Liver (tissue), 9 donors: Measurements from ENCODE around the gene SYK. TPM values are rescaled to one million over a fixed set of nuclear protein-coding genes. Genes with fewer than 3 reads are reported as not detected.

Source experiments
- DNase-seq: peaks from one replicate; pipeline ENCODE4 v3.0.0-alpha.2; 2017; ENCODE audit warnings: low spot score
- H3K27ac ChIP-seq, 2 donors: one replicate each; pipeline ENCODE4 v1.7.0; 2013; ENCODE audit warnings: inconsistent platforms in 2 of 2, low read length in 2 of 2, control low read depth in 1 of 2, low read depth in 1 of 2, mild to moderate bottlenecking in 1 of 2
- H3K27me3 ChIP-seq, 4 donors: one replicate each; pipeline versions ENCODE4 v1.6.1 to v1.7.0; 2013; ENCODE audit warnings: low read length in 3 of 4, inconsistent platforms in 1 of 4, mild to moderate bottlenecking in 1 of 4, moderate library complexity in 1 of 4; ENCODE audit not compliant: control insufficient read depth in 4 of 4, insufficient read depth in 4 of 4
- H3K36me3 ChIP-seq, 4 donors: one replicate each; pipeline versions ENCODE4 v1.6.1 to v1.7.0; 2013; ENCODE audit warnings: low read length in 3 of 4, mild to moderate bottlenecking in 3 of 4, low read depth in 1 of 4, moderate library complexity in 1 of 4; ENCODE audit not compliant: control insufficient read depth in 4 of 4, insufficient read depth in 3 of 4
- H3K4me1 ChIP-seq, 4 donors: one replicate each; pipeline versions ENCODE4 v1.6.1 to v1.7.0; 2013; ENCODE audit warnings: low read length in 3 of 4, mild to moderate bottlenecking in 3 of 4, moderate library complexity in 1 of 4; ENCODE audit not compliant: control insufficient read depth in 4 of 4, insufficient read depth in 4 of 4
- H3K4me3 ChIP-seq, 3 donors: one replicate each; pipeline versions ENCODE4 v1.6.1 to v1.7.0; 2013; ENCODE audit warnings: low read length in 3 of 3, control low read depth in 1 of 3, low read depth in 1 of 3, mild to moderate bottlenecking in 1 of 3
- H3K9ac ChIP-seq, 2 donors: one replicate each; pipeline ENCODE4 v1.7.0; 2013; ENCODE audit warnings: low read length in 2 of 2, mild to moderate bottlenecking in 2 of 2, moderate library complexity in 2 of 2, control low read depth in 1 of 2, low read depth in 1 of 2
- H3K9me3 ChIP-seq, 4 donors: one replicate each; pipeline versions ENCODE4 v1.6.1 to v1.7.0; 2013; ENCODE audit warnings: low read length in 3 of 4; ENCODE audit not compliant: control insufficient read depth in 4 of 4
- EGR1 ChIP-seq, 2 donors: IDR thresholded peaks; 2 replicates each; pipeline ENCODE4 v1.6.1; 2016 to 2018; ENCODE audit warnings: antibody characterized with exemption in 2 of 2, low read depth in 2 of 2
- FOXA1 ChIP-seq: IDR thresholded peaks from 2 replicates; pipeline ENCODE4 v1.6.1; 2016; ENCODE audit warnings: antibody characterized with exemption
- FOXA2 ChIP-seq: IDR thresholded peaks from 2 replicates; pipeline ENCODE4 v1.6.1; 2016; ENCODE audit warnings: antibody characterized with exemption
- GABPA ChIP-seq, 2 donors: IDR thresholded peaks in 1 of 2; conservative IDR thresholded peaks in 1 of 2; 2 replicates each; pipeline ENCODE4 v1.6.1; 2016; ENCODE audit warnings: antibody characterized with exemption in 2 of 2, mild to moderate bottlenecking in 1 of 2, moderate library complexity in 1 of 2
- HNF4A ChIP-seq, 2 donors: conservative IDR thresholded peaks; 2 replicates each; pipeline ENCODE4 v1.6.1; 2016; ENCODE audit warnings: antibody characterized with exemption in 2 of 2, mild to moderate bottlenecking in 2 of 2
- JUND ChIP-seq, 2 donors: IDR thresholded peaks; 2 replicates each; pipeline ENCODE4 v1.6.1; 2016; ENCODE audit warnings: antibody characterized with exemption in 2 of 2
- NR2F2 ChIP-seq: IDR thresholded peaks from 2 replicates; pipeline ENCODE4 v1.6.1; 2016; ENCODE audit warnings: antibody characterized with exemption
- RXRA ChIP-seq, 2 donors: IDR thresholded peaks; 2 replicates each; pipeline ENCODE4 v1.6.1; 2017 to 2018; ENCODE audit warnings: antibody characterized with exemption in 2 of 2, mild to moderate bottlenecking in 1 of 2
- SP1 ChIP-seq: IDR thresholded peaks from 2 replicates; pipeline ENCODE4 v1.6.1; 2018; ENCODE audit warnings: antibody characterized with exemption, mild to moderate bottlenecking
- TAF1 ChIP-seq: conservative IDR thresholded peaks from 2 replicates; pipeline ENCODE4 v1.6.1; 2016; ENCODE audit warnings: antibody characterized with exemption, mild to moderate bottlenecking
- YY1 ChIP-seq: IDR thresholded peaks from 2 replicates; pipeline ENCODE4 v1.6.1; 2016; ENCODE audit warnings: antibody characterized with exemption, mild to moderate bottlenecking
- WGBS: extraction: QIAGEN DNeasy Blood & Tissue Kit; methylation state at CpG from one replicate; pipeline ENCODE4 v1.1.7; 2013; 5-methylcytosine and 5-hydroxymethylcytosine counted together
- polyA plus RNA-seq, 2 donors: library from polyadenylated mRNA; stranded (reverse) in 1 of 2; unstranded in 1 of 2; fragments of 200-250 nt in 1 of 2; fragments of >200 nt in 1 of 2; fragmentation: Nextera tagmentation in 1 of 2; extraction: Ambion mirVana in 1 of 2; gene quantifications; one replicate each; pipeline versions ENCODE4 v1.2.1 to v1.2.3, GENCODE V29; 2013 to 2015
- total RNA-seq, 2 donors: library from RNA; depleted of rRNA; stranded (reverse); fragments of >200 nt; gene quantifications; one replicate each; pipeline ENCODE4 v1.2.3, GENCODE V29; 2014
- TF ChIP-seq, protein P1 (sequence below): IDR thresholded peaks from 2 replicates; pipeline ENCODE4 v1.6.1; 2016; ENCODE audit warnings: antibody characterized with exemption
- TF ChIP-seq, protein P2 (sequence below): IDR thresholded peaks from 2 replicates; pipeline ENCODE4 v1.6.1; 2016; ENCODE audit warnings: antibody characterized with exemption, mild to moderate bottlenecking
- TF ChIP-seq, protein P3 (sequence below): fragments of 150-350 bp; IDR thresholded peaks from 2 replicates; pipeline ENCODE4 v1.5.1; 2017; ENCODE audit warnings: improper control_type of control experiment, low read depth, low read length; ENCODE audit not compliant: missing input control
- TF ChIP-seq, protein P4 (sequence below): IDR thresholded peaks from 2 replicates; pipeline ENCODE4 v1.6.1; 2016; ENCODE audit warnings: antibody characterized with exemption
- TF ChIP-seq, protein P5 (sequence below): IDR thresholded peaks from 2 replicates; pipeline ENCODE4 v1.6.1; 2016; ENCODE audit warnings: antibody characterized with exemption
- donor health status: healthy.
- donor health status: healthy.
- donor health status: healthy.
- donor health status: healthy.
- donor health status: healthy.

Gene SYK
- total and polyA plus RNA-seq, 4 donors, result 2.0 to 15.4 (median 4.1) TPM

DNA sequence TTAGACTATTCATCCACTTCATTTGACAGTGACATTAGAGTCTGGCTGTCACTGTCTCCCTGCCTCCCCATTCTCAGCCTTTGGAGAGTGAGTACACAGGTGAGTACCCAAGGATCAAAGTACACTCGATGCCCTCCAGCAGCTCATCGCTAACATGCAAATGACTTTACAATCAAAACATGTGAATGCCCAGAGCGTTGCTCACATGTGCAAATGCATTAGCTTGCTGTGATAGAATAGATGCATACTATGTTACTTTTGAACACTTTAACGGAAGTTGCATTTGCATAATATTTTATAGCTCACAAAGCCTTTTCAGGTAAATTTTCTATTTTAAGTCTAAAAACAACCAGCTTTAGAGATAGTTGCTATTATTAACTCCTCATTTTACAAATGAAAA is 107.6 kb downstream of the SYK start:
- H3K27ac ChIP-seq, result no peak overlapping the region
- H3K4me1 ChIP-seq, result no peaks in the 10 kb centered on the region
- H3K9ac ChIP-seq, result no peak overlapping the region
- WGBS, result 65% methylated on average over 4 of the region's 4 CpGs
- no peaks in the 10 kb centered on the region for H3K36me3 ChIP-seq
- TF ChIP-seq, protein P1, sequence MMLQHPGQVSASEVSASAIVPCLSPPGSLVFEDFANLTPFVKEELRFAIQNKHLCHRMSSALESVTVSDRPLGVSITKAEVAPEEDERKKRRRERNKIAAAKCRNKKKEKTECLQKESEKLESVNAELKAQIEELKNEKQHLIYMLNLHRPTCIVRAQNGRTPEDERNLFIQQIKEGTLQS, result no peak
- TF ChIP-seq HNF4A (conservative IDR thresholded peaks at IDR 0.05) (peak; percentile 16 to 31), FOXA1 (no peak)
- no peaks in the 10 kb centered on the region for H3K9me3 ChIP-seq
- no peaks in the 10 kb centered on the region for H3K27me3 ChIP-seq
- no peak for DNase-seq
- no peak overlapping the region for H3K4me3 ChIP-seq

DNA sequence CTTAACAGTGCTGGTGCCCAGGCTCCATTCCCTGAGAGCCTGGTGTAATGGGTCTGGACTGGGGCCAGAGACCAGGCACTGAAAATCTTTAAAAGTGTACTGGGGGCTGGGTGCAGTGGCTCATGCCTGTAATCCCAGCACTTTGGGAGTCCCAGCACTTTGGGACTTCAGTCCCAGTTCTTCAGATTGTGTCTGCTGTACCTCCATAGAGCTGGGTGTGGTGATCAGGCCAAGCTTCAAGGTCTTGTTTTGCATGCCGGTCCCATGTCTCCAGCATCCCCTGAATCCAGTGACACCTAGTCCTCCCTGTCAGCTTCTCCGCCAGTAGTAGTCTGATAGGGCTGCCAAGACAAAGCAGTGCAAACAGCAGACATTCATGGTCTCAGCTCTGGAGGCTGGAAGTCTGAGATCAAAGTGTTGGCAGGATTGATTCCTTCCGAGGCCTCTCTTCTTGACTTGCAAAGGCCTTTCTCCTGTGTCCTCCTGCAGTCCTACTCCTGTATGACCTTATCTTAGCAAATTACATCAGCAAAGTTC is 108.2 kb downstream of the SYK start:
- Histone ChIP-seq H3K36me3 (no peaks in the 10 kb centered on the region), H3K9ac (no peak overlapping the region), H3K9me3 (no peaks in the 10 kb centered on the region), H3K27me3 (no peaks in the 10 kb centered on the region), H3K4me1 (no peaks in the 10 kb centered on the region), H3K27ac (no peak overlapping the region), H3K4me3 (no peak overlapping the region)
- WGBS, result 86% methylated on average over 3 of the region's 3 CpGs
- DNase-seq, result no peak
- TF ChIP-seq, protein P2, sequence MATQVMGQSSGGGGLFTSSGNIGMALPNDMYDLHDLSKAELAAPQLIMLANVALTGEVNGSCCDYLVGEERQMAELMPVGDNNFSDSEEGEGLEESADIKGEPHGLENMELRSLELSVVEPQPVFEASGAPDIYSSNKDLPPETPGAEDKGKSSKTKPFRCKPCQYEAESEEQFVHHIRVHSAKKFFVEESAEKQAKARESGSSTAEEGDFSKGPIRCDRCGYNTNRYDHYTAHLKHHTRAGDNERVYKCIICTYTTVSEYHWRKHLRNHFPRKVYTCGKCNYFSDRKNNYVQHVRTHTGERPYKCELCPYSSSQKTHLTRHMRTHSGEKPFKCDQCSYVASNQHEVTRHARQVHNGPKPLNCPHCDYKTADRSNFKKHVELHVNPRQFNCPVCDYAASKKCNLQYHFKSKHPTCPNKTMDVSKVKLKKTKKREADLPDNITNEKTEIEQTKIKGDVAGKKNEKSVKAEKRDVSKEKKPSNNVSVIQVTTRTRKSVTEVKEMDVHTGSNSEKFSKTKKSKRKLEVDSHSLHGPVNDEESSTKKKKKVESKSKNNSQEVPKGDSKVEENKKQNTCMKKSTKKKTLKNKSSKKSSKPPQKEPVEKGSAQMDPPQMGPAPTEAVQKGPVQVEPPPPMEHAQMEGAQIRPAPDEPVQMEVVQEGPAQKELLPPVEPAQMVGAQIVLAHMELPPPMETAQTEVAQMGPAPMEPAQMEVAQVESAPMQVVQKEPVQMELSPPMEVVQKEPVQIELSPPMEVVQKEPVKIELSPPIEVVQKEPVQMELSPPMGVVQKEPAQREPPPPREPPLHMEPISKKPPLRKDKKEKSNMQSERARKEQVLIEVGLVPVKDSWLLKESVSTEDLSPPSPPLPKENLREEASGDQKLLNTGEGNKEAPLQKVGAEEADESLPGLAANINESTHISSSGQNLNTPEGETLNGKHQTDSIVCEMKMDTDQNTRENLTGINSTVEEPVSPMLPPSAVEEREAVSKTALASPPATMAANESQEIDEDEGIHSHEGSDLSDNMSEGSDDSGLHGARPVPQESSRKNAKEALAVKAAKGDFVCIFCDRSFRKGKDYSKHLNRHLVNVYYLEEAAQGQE, result no peak
- TF ChIP-seq, protein P3, sequence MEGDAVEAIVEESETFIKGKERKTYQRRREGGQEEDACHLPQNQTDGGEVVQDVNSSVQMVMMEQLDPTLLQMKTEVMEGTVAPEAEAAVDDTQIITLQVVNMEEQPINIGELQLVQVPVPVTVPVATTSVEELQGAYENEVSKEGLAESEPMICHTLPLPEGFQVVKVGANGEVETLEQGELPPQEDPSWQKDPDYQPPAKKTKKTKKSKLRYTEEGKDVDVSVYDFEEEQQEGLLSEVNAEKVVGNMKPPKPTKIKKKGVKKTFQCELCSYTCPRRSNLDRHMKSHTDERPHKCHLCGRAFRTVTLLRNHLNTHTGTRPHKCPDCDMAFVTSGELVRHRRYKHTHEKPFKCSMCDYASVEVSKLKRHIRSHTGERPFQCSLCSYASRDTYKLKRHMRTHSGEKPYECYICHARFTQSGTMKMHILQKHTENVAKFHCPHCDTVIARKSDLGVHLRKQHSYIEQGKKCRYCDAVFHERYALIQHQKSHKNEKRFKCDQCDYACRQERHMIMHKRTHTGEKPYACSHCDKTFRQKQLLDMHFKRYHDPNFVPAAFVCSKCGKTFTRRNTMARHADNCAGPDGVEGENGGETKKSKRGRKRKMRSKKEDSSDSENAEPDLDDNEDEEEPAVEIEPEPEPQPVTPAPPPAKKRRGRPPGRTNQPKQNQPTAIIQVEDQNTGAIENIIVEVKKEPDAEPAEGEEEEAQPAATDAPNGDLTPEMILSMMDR, result no peak
- TF ChIP-seq GABPA (IDR thresholded peaks at IDR 0.05 in 1 of 2, conservative IDR thresholded peaks at IDR 0.05 in 1 of 2) (no peak), SP1 (no peak), TAF1 (no peak)

DNA sequence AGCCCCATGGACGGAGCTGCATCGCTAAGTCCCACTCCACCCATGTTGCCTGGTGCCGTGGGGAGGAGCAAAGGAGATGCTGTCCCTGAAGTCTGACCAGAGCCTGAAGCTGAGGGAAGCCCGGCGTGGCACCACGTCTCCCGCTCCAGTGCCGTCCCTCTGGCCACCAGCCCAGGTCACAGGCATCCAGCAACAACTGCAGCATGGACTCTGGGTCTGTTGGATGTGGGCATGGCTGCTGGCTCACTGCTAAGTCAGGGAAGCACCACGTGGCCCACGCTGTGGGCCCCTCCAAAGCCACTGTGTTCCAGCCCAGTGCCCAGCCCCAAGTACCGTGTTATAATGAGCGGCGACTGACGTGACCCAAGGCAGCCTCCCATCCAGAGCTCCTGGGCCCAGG is 112.6 kb downstream of the SYK start:
- no peak for DNase-seq
- no peaks in the 10 kb centered on the region for H3K9me3 ChIP-seq
- no peak for TF ChIP-seq FOXA2
- no peak for TF ChIP-seq GABPA (IDR thresholded peaks at IDR 0.05 in 1 of 2, conservative IDR thresholded peaks at IDR 0.05 in 1 of 2)
- TF ChIP-seq YY1, result no peak
- TF ChIP-seq, protein P4, sequence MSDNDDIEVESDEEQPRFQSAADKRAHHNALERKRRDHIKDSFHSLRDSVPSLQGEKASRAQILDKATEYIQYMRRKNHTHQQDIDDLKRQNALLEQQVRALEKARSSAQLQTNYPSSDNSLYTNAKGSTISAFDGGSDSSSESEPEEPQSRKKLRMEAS, result no peak
- no peak for TF ChIP-seq NR2F2
- no peak for TF ChIP-seq EGR1 (IDR thresholded peaks at IDR 0.05; ENCODE audit: low read depth in 2 of 2)
- TF ChIP-seq, protein P5, sequence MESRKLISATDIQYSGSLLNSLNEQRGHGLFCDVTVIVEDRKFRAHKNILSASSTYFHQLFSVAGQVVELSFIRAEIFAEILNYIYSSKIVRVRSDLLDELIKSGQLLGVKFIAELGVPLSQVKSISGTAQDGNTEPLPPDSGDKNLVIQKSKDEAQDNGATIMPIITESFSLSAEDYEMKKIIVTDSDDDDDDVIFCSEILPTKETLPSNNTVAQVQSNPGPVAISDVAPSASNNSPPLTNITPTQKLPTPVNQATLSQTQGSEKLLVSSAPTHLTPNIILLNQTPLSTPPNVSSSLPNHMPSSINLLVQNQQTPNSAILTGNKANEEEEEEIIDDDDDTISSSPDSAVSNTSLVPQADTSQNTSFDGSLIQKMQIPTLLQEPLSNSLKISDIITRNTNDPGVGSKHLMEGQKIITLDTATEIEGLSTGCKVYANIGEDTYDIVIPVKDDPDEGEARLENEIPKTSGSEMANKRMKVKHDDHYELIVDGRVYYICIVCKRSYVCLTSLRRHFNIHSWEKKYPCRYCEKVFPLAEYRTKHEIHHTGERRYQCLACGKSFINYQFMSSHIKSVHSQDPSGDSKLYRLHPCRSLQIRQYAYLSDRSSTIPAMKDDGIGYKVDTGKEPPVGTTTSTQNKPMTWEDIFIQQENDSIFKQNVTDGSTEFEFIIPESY, result no peak
- no peak for TF ChIP-seq RXRA (IDR thresholded peaks at IDR 0.05)
- no peak for TF ChIP-seq JUND (IDR thresholded peaks at IDR 0.05)
- TF ChIP-seq, protein P3, result no peak
- no peak for TF ChIP-seq TAF1
- TF ChIP-seq FOXA1, result no peak
- no peak for TF ChIP-seq HNF4A (conservative IDR thresholded peaks at IDR 0.05)
- no peak for TF ChIP-seq SP1

More for the DNA sequence above, 112.6 kb downstream of the SYK start:
- Histone ChIP-seq H3K36me3 (no peaks in the 10 kb centered on the region), H3K27ac (no peak overlapping the region), H3K4me1 (peaks cover 0 to 6% (median 0%) of the 10 kb centered on the region in 4 donors), H3K27me3 (no peaks in the 10 kb centered on the region), H3K4me3 (no peak overlapping the region), H3K9ac (no peak overlapping the region)
- WGBS, result 90% methylated on average over 14 of the region's 14 CpGs
